GM13977 (cell line): ENCODE data around the gene OTOA.
"Not testable (repeated sequence)": the region's sequence is repeated elsewhere in the genome, so short reads cannot be mapped to it uniquely, and the experiment has no call there.

Experiments
- DNase-seq: peaks from one replicate; pipeline ENCODE4 v3.0.0; 2012; ENCODE audit warnings: low spot score
- CTCF ChIP-seq: IDR thresholded peaks from 2 replicates; pipeline ENCODE4 v1.5.1; 2012; ENCODE audit warnings: mild to moderate bottlenecking, control low read depth; ENCODE audit not compliant: insufficient read depth; ENCODE audit errors: extremely low read depth, missing control alignments
- in situ Hi-C: fragments of 300-500 bp; cut with MboI; formaldehyde crosslinking; loops from one replicate; pipeline ENCODE4 v1.12.0; 2022; ENCODE audit warnings: low sequenced_read_pairs, low pct_unique_long_range_greater_than_20kb, mixed read lengths, inconsistent platforms; ENCODE audit not compliant: unreplicated experiment

Gene OTOA

GRCh38 chr16:21704733-21705132 is 41.0 kb downstream of the OTOA start:
- in situ Hi-C loops, result loop anchor here (5.0 to 10.0 kb wide), 2 partner anchors 50 to 122 kb away; partner anchors contain the start of gene IGSF6
- DNase-seq, result no peak
- TF ChIP-seq CTCF, result no peak

- peak; percentile 80 for DNase-seq
- TF ChIP-seq CTCF, result peak; percentile 81
- in situ Hi-C loops, result loop anchor here (10.0 kb wide), 1 partner anchor 54 kb away; the partner anchor contains the start of gene IGSF6
Observed at GRCh38 chr16:21708533-21709115, 44.9 kb downstream of the OTOA start.

- no peak for DNase-seq
- TF ChIP-seq CTCF, result no peak
- in situ Hi-C loops, result no loop called here
Observed at GRCh38 chr16:21710938-21711337, 47.2 kb downstream of the OTOA start.

GRCh38 chr16:21713549-21714368 is 50.0 kb downstream of the OTOA start:
- DNase-seq, result no peak
- TF ChIP-seq CTCF, result no peak
- in situ Hi-C loops, result no loop called here

- in situ Hi-C loops, DNase-seq: not testable (repeated sequence)
Observed at GRCh38 chr16:21714369-21714618, 50.5 kb downstream of the OTOA start.

GRCh38 chr16:21717608-21718007 is 53.8 kb downstream of the OTOA start:
- no peak for TF ChIP-seq CTCF
- in situ Hi-C loops, result no loop called here
- no peak for DNase-seq

- no peak for TF ChIP-seq CTCF
- in situ Hi-C loops, result no loop called here
- no peak for DNase-seq
Observed at GRCh38 chr16:21719283-21719682, 55.5 kb downstream of the OTOA start.
